DND-41 (cell line): ENCODE results near the gene FLNB.

ENCODE experiments used
- EZH2 ChIP-seq: IDR thresholded peaks from 3 replicates; pipeline ENCODE4 v1.6.1; 2012; ENCODE audit warnings: borderline replicate concordance, low read depth, mild to moderate bottlenecking, moderate library complexity, low read length, inconsistent platforms; ENCODE audit not compliant: severe bottlenecking
- TF ChIP-seq, protein P1 (sequence below): IDR thresholded peaks from 2 replicates; pipeline ENCODE4 v1.5.1; 2012; ENCODE audit warnings: borderline replicate concordance, low read length, moderate library complexity, mild to moderate bottlenecking; ENCODE audit not compliant: poor library complexity, severe bottlenecking; ENCODE audit errors: extremely low read depth

DNA sequence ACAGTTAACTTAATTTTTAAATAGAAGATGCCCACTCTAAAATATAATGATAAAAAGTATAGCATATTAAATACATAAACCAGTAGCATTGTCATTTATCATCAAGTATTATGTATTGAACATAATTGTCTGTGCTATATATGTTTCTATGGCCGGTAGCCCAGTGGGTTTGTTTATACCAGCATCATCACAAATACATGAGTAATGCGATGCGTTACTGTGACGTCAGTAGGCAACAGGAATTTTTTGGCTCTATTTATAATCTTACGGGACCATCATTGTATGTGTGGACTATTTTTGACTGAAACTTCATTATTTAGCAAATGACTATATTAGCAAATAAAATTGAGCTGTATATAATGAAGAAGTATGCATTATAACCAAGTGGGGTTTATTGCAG lies 82.1 kb downstream of the FLNB start:
- TF ChIP-seq, protein P1, sequence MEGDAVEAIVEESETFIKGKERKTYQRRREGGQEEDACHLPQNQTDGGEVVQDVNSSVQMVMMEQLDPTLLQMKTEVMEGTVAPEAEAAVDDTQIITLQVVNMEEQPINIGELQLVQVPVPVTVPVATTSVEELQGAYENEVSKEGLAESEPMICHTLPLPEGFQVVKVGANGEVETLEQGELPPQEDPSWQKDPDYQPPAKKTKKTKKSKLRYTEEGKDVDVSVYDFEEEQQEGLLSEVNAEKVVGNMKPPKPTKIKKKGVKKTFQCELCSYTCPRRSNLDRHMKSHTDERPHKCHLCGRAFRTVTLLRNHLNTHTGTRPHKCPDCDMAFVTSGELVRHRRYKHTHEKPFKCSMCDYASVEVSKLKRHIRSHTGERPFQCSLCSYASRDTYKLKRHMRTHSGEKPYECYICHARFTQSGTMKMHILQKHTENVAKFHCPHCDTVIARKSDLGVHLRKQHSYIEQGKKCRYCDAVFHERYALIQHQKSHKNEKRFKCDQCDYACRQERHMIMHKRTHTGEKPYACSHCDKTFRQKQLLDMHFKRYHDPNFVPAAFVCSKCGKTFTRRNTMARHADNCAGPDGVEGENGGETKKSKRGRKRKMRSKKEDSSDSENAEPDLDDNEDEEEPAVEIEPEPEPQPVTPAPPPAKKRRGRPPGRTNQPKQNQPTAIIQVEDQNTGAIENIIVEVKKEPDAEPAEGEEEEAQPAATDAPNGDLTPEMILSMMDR = no peak
- no peak for TF ChIP-seq EZH2
